Islet of Langerhans (tissue), 1 donor: Measurements from ENCODE around the gene NLGN1.
"Not testable (repeated sequence)": the region's sequence is repeated elsewhere in the genome, so short reads cannot be mapped to it uniquely, and the experiment has no call there.

Experiments
- FAIRE-seq: peaks from one replicate; lab custom pipeline; 2011; peaks lifted over from hg19 to GRCh38; lab: Jason Lieb, UNC

NLGN1 gene

DNA sequence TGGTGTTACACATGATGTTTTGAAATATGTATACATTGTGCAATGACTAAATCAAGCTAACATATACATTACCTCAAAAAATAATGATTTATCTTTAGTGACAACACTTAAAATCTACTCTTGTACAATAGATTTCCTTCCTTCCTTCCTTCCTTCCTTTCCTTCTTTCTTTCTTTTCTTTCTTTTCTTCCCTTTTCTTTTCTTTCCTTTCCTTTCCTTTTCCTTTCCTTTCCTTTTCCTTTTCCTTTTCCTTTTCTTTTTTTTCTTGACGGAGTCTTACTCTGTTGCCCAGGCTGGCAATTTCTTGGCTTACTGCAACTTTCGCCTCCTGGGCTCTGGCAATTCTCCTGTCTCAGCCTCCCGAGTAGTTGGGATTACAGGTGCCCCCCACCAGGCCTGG lies 170.5 kb downstream of the NLGN1 start:
- FAIRE-seq: no peak

DNA sequence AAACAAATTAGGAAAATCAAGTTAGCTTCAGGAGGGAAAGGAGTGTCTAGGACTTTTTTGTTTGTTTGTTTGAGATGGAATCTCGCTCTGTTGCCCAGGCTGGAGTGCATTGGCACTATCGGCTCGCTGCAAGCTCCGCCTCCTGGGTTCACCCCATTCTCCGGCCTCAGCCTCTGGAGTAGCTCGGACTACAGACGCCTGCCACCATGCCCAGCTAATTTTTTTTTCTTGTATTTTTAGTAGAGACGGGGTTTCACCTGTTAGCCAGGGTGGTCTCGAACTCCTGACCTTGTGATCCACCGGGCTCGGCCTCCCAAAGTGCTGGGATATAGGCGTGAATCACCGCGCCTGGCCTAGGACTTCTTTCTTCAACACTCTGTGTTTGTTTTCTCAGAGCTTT lies 171.1 kb downstream of the NLGN1 start:
- no peak for FAIRE-seq

DNA sequence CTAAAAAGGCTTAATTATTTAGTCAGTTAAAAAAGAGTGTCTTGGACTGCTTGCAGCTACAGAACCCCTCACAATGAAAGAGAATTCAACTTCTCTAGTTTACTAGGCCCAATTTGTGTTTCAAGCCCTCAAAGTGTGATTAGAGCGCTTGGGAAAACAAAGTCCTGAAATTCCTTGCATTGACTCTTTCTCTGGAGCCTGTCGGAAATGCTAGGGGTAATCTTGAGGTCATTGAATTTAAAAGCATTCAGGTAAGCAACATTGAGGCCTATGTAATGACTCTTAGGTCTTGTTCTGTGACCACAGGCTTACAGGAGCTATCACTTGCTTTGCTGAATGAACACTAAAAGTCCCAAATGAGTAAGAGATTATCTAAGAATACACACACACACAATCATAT lies 186.0 kb downstream of the NLGN1 start:
- no peak for FAIRE-seq

DNA sequence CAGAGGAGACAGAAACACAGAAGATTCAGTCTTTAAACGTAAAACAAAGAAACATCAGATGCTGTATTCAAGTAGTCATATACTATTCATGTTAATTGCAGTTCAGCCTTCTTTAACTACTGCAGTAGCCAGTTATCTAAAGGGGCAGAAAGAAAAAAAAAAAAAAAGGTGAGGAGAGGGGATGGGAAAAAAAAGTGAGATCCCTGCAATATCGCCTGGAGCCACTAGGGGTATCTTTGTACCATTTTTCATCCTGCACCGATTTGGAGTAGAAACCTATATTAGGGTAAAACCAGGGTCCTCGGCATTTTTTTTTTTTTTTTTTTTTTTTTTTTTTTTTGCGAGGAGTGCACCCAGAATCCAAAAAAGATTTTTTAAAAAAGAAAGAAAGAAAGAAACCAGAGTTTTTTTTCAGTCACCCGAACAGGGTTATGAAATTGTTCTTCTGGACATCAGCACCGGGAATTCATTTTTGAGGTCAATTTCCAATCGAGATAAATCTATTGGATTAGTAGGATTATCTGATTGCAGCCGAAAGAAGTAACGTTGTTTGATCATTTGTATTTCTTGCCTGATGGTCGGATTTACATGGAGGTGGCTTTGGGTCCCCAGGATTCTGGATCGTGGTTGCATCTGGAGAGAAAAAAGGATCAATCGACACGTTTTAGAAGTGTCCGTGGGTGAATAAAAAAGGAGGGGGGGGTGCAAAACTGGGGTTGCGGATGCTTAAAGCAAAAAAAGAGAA lies 186.7 kb downstream of the NLGN1 start:
- FAIRE-seq: peak; percentile 82

DNA sequence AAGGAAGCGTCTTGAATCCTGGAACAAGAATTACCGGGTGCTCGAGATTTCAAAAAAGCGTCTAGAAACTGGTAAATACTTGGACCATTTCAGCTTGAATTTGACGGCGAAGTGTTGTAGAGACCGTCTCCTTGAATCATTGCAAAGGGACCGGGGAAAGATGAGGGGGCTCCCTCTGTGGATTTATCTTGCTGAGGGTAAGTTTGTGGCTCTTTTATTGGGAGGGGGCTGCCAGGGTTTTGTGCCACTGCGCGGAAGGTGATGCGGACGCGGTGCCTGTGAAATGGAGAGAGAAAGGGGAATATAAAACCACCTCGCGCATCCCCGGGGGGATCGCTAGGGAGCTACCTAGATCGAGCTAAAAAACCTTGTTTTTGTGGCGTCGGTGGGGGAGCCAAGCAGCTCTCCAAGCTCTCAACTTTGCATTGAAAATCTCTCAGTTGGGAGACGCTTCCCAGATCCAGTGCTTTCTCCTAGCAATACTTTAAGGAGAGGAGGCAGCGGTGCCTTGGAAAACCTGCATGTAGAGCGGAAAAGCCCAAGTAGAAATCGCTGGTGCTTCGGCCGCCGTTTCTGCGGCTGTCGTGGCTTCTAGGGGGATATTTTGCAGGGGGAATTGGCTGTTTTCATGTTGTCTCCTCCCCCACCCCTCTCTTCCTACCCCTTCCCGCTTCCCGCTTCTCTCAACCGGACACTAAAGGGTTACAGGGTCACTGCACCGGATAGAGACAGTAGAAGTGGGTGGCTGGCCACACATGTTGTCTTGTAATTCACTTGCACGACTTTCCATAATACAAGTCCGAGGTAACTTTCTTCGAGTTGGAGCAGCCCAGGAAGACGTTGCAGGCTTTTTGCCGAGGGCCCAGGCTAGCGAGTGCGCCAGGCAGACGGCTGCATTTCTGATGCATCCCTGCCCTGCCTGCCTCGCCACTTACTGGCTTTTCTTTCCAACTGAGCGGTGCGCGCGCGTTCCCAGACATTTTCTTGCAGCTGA lies 187.6 kb downstream of the NLGN1 start:
- no peak for FAIRE-seq

DNA sequence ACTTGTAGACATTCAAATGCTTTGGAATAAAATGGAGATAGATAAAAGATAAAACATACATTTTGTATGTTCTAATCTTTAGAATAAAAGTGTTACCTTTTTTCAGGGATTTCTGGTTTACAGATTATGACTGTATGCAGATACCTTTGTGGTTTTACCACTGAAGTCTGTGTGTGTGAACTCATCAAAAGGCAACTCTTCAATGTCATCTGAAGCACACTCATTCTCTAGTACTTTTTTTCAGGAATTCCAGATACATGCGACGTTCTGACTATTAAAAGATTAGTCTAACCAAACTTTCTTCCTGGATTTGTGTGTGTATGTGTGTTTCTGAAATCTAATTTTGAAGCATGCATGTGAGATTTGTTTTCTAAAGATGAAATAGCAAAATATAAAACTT lies 188.6 kb downstream of the NLGN1 start:
- FAIRE-seq: no peak

DNA sequence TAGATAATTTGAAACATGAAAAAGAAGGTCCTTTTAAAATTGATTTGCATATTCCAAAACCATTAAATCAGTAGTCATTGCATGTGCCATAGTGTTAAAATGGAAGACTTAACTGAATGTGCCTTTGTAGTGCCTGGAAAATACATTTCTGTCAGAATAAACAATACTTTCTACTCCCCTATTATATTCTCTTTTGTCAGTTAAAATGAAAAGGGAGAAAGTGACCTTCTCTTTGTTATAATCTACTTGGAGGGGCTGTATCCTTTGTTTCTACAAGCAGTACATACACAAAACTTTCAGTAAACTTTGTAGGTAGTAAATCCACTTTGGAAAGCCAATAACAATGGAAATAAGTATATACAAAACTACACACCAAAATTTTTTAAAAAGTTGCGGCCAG lies 189.5 kb downstream of the NLGN1 start:
- FAIRE-seq: no peak

DNA sequence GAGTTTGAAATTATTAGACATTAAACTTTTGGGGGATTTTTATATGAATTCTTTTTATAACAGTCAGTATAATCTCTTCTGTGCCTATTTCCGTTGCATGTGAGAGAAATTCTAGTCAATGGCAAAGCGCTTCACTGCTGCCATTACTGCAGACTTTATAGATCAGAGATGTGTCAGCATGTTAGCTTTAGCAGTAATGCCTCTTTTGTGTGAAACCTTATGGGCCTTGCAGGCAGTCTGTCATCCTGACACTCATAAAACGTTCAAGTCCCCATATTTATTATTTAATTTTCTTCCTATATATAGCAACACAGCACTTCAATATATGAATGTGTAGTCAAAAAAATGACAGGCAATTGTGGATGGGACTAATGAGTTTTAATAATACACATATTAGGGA lies 191.0 kb downstream of the NLGN1 start:
- no peak for FAIRE-seq

DNA sequence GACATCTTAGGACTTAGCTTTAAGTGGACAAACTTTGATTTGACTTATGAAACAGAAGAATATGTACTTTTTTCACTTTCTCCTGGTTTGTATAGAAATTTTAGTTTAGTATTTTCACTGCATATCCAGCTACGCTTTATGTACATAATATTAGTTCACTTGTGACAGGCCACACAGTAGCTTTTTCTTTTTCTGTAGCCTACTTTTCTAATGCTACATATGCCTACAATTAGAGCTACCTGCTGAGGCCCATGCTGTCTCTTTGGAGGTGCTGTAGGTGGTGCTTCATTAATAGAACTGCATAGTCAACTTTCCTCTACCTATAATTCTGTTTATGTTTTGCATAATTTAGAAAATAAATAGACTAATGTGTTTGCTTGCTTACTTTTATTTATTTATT lies 191.6 kb downstream of the NLGN1 start:
- no peak for FAIRE-seq

DNA sequence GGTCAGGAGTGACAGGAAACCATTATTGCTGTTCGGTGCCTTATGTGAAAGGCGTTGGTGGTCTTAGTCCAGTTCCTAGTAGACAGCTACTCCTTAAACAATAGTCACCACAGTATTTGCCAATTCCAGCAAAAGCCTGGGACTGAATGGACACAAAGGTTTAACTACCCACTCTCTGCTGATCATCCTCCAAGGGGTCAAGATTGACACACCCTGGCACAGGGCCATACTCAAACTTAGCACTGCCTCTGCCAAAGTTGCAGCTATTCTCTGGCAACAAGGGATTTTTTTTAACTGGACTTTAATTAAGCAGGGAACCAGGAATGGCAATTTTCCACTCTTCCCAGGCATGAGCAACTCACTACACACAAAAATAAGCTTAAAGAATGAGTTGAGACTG lies 193.9 kb downstream of the NLGN1 start:
- no peak for FAIRE-seq

DNA sequence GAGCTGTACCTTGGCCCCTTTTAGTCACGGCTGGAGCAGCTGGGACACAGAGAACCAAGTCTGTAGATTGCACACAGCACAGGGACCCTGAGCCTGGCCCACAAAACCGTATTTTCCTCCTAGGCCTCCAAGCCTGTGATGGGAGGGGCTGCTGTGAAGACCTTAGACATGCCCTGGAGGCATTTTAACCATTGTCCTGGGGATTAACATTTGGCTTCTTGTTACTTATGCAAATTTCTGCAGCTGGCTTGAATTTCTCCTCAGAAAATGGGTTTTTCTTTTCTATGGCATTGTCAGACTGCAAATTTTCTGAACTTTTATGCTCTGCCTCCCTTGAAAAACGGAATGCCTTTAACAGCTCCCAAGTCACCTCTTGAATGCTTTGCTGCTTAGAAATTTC lies 197.3 kb downstream of the NLGN1 start:
- FAIRE-seq: not testable (repeated sequence)

DNA sequence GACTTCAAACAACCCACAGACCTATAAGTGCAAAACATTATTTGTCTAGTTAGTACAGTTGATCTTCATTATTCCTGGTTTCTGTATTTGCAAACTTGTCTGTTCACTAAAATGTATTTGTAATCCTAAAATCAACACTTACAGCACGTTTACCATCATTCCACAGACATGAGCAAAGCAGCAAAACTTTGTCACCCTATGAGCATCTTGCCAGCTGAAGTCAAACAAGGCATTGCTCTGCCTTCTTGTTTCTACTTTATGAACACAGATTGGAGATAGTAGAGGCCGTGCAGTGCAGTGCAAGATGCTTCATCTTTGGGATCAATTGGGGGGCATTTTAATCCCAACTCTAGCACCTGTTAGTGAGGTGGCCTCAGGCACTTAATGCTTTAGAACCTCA lies 202.1 kb downstream of the NLGN1 start:
- FAIRE-seq: no peak

DNA sequence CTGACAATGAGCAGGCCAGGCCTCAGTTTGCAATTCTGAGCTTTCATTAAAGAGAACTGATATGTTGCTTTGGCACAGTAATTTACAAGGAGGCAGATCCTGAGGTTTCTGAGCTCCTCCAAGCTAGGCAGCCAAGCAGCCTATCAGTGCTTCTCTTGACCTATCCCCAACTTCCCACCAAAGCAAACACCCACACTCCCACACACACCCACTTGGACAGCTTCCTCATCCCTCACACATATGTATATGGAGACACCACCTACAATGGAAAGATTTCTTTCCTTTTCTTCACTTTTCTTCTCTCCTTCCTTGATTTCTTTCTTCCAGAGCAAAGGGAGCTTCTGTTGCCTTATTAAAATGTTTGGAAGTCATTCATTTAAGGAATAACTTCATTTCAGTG lies 217.0 kb downstream of the NLGN1 start:
- FAIRE-seq: no peak

DNA sequence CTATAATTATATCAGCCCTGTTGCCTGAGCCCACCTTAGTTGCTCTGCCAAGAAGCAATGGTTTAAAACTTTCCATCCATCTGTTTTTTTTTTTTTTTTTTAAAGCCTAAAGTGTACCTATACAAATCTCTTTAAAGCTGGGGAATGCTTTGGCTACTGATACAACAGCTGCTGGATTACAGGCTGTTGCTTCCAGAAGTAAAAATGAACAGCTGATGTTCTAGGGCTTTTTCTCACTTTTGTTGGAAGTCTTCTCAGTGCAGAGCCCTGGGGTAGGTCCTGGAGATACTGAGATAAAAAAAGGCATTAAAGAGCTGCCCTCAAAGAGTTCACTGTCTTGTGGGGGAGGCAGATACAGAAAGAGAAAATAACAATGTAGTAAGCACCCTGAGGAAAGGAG lies 218.1 kb downstream of the NLGN1 start:
- no peak for FAIRE-seq

DNA sequence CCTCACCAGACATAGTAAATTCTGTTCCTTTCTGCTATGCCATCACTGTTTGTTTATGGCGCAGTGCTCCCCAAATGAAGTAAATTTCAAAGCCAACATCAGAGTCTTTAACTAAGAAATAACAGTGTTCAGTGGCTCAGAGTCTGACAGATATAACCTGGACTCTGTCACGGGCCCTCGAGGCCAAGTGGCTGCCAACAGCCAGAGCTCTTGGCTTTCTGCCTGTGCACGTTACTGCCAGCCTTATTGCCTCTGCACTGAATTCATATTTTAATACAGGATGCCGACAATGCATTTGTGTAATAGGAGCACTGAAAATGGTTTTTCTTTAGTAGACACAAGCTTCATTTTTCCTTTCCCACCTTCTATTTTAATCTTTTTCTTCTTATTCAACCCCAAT lies 219.9 kb downstream of the NLGN1 start:
- FAIRE-seq: peak; percentile 65

DNA sequence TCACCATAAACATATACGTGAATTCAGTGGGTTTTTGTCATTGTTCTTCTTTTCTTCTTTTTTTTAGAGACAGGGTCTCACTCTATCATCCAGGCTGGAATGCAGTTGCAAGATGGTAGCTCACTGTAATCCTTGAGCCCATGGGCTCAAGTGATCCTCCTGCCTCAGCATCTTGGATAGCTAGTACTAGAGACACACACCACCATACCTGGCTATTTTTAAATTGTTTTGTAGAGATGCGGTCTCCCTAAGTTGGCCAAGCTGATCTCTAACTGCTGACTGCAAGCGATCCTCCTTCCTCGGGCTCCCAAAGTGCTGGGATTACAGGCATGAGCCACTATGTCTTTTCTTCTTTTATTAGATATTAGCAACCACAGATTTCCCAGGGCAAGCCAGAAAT lies 220.6 kb downstream of the NLGN1 start:
- no peak for FAIRE-seq

DNA sequence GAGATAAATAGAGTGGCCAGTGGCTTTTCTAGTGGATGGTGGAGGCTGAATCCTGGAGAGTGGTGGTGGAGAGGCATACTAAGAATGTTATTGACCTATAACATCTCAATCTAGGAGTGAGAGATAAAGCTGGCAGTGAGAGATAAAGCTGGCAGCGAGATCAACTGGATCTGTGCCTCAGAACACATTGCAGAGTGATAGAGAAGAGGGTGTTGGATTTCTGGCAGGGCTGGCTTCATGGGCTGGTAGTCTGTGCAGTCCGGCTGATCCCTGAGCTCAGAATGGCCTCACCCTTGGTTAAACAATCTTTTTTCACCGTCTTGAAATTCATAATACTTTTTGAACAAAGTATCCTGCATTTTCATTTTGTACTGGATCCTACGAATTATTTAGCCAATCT lies 221.2 kb downstream of the NLGN1 start:
- no peak for FAIRE-seq

DNA sequence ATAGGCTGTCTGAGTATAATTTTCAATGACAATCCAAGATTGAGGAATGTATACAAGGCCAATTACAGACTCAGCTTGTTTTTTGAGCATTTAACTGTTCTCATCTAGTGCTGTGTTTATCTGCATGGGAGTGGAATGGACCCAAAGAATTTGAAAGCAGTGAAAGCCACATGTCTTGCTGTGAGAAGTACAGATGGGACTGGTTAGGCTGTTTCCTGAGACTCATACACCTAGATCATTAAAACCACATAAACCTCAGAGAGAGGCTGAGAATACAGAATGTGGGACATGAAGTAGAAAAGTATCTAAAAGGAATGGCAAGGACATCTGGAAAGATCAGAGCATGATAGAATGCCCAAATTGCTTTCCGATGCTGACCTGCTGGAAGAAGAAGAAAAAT lies 224.6 kb downstream of the NLGN1 start:
- no peak for FAIRE-seq

DNA sequence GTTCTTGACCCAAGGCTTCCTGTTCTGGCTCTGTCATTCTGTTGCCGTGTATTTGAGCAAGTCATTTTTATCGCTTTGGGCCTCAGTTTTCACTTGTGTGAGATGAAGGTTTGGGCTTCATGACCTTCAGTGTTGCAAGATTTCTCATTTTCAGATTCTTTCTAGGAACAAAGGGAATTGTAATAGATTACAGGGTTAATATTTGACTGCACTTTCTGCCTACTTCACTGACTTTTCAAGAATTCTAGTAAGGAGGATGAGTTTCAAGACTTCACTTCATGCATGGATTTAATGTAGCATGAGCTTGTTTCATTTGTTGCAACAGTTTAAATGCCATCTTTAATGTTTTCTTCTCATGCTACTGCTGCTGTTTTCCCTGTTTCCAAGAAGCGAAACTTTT lies 226.5 kb downstream of the NLGN1 start:
- FAIRE-seq: no peak

DNA sequence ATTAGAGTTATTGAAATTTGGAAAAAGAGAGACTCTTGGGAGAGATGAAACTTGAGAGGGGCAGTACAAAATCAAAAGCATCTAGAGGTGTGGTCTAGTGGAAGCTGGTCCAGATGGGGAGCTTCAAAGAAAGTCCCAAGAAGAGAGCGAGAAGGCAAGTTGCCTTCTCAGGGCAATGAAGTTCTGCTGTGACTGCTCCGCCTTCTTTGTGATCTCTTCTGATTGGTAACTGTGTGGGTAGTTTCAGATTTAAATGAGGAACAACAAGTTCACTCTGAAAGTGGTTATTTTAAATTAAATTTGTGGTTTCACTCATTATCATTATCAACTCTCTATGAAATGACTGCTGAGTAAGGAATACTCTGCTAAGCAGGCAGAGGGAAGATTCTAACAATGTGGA lies 233.3 kb downstream of the NLGN1 start:
- no peak for FAIRE-seq

DNA sequence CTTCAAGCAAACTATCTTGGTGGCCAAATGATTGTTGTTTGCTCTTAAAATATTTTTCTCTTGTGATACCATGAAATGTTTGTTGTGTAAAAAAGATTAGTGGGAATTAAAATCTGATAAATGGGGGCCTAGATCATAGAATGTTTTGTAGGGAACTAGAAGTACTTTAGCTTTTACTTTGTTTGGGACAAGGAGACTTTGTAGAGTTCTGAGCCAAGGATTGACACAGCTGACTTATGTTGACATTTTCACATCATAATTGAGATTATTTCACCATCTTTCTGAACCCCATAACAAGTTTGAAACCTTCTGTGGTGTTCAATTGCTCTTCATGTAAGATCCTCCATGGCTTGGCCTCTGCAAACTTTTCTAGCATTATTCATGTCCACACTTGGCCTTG lies 235.4 kb downstream of the NLGN1 start:
- no peak for FAIRE-seq

DNA sequence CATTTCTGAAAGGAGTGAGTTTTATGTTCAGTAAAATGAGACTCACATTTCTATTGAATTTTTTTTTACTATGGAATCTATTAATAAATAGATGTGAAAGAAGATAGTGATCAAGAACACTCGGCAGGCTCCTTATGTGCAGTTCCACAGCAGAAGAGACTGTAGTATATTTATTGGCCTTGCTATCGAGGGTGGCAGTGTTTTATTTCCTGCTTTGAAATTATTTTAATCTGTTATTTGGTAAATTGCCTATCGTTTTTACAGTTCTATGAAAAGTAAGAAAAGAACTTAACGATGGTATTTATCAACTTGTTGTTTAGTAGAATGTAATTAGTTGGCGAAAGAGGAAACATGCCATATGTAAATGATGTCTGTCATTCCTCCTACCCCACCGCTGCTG lies 238.3 kb downstream of the NLGN1 start:
- no peak for FAIRE-seq

DNA sequence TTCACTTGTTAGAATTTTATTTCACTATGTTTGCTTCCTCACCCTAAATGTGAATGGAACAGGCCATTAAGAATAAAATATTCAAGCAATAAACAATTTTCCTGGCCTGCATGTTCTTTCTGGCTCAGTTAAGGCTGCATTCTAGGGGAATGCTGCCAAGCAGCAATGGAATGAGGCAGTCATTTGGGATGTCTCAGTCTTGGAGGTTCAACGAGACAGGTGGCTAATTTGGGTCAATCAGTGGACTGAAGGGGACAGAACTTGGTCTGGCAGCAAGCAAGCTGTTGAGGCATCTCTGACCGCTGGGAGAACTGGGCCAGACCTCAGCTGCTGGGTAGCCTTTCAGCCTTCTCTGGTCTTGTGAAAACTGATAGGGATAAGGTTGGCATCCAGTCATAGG lies 241.6 kb downstream of the NLGN1 start:
- no peak for FAIRE-seq

DNA sequence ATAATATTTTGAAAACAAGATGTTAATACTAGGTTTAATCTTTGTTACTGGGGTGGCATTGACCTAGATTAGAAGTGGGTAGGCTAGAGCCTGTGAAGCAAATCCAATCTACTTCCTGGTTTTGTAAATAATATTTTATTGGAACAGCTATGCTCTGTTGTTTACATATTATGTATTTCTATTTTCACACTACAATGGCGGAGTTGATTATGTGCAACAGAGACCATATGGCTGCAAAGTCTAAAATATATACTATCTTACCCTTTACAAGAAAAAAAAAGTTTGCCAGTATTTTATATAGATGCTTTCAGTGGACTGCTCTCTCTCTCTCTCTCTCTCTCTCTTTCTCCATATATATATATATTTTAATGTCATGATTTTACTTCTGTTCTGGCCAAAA lies 244.2 kb downstream of the NLGN1 start:
- peak; percentile 13 for FAIRE-seq
